OCI-LY3 (cell line): Measurements from ENCODE around the gene AFP.
A peak's percentile ranks its signal among the peaks of the same experiment; 100 is the strongest.

Experiments used
- EZH2phosphoT487 ChIP-seq: fragments of 200-600 bp; shearing (Covaris generic); IDR thresholded peaks from 2 replicates; pipeline ENCODE4 v1.6.1; 2018; ENCODE audit warnings: antibody characterized with exemption, mixed run types, low read depth
- TF ChIP-seq, protein P1 (sequence below): fragments of 200-600, 300-600 bp; sonication (generic); IDR thresholded peaks from 2 replicates; pipeline ENCODE4 v1.5.1; 2014; ENCODE audit warnings: antibody characterized with exemption, low read length, low read depth

DNA sequence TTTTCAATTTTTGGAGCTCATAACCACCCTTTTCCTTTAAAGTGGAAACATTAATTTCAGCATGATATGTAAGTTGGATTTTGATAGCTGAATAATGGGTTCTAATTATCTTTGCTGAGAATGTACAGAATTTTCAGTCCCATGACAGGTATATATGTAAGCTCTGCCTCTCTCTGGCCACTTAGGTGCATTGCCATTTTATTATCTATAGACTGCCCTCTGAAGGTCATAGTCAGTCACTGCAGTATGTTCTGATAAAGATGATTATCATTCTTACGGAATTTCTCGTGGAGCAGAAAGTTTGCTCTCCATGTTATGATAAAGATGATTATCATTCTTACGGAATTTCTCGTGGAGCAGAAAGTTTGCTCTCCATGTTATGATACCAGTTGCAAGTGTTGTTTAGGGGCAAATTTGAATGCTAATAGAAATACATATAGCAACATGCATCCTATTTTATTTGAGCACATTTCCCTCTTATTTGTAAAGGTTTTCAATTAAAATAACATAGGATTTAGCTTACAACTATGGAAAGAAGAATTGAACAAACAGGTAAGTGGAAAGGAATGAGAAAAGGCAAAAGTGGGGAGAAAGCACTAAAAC, 10.4 kb downstream of the AFP start:
- TF ChIP-seq, protein P1, sequence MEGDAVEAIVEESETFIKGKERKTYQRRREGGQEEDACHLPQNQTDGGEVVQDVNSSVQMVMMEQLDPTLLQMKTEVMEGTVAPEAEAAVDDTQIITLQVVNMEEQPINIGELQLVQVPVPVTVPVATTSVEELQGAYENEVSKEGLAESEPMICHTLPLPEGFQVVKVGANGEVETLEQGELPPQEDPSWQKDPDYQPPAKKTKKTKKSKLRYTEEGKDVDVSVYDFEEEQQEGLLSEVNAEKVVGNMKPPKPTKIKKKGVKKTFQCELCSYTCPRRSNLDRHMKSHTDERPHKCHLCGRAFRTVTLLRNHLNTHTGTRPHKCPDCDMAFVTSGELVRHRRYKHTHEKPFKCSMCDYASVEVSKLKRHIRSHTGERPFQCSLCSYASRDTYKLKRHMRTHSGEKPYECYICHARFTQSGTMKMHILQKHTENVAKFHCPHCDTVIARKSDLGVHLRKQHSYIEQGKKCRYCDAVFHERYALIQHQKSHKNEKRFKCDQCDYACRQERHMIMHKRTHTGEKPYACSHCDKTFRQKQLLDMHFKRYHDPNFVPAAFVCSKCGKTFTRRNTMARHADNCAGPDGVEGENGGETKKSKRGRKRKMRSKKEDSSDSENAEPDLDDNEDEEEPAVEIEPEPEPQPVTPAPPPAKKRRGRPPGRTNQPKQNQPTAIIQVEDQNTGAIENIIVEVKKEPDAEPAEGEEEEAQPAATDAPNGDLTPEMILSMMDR: peak; percentile 96
- TF ChIP-seq EZH2phosphoT487: no peak
